T-helper 1 cell treated with Interleukin-12 subunit alpha and Interleukin-12 subunit beta and Interleukin-4 antibody, amounts not matched to agents 30 μg/mL and 1 μg/mL, for 36 hours (primary cell): Measurements from ENCODE around the gene SORBS2.

Experiments used
- H3K27ac Mint-ChIP-seq: one replicate; pipeline ENCODE4 v1.8.0; 2021; ENCODE audit warnings: mild to moderate bottlenecking, mixed read lengths
- H3K27me3 Mint-ChIP-seq: one replicate; pipeline ENCODE4 v1.8.0; 2021; ENCODE audit warnings: low read depth, mixed read lengths
- H3K36me3 Mint-ChIP-seq: one replicate; pipeline ENCODE4 v1.8.0; 2021; ENCODE audit warnings: low read depth, mixed read lengths
- H3K4me1 Mint-ChIP-seq: one replicate; pipeline ENCODE4 v1.8.0; 2021; ENCODE audit warnings: low read depth, mixed read lengths
- H3K4me3 Mint-ChIP-seq: one replicate; pipeline ENCODE4 v1.8.0; 2021; ENCODE audit warnings: mild to moderate bottlenecking, moderate library complexity, mixed read lengths
- H3K9me3 Mint-ChIP-seq: one replicate; pipeline ENCODE4 v1.8.0; 2021; ENCODE audit warnings: mixed read lengths

Gene SORBS2

GRCh38 chr4:185800266-185800945 is 11.6 kb downstream of the SORBS2 start:
- no peaks in the 10 kb centered on the region for H3K4me1 Mint-ChIP-seq
- no peaks in the 10 kb centered on the region for H3K36me3 Mint-ChIP-seq
- H3K27ac Mint-ChIP-seq = no peak overlapping the region
- no peak overlapping the region for H3K4me3 Mint-ChIP-seq
- H3K9me3 Mint-ChIP-seq = no peaks in the 10 kb centered on the region
- H3K27me3 Mint-ChIP-seq = no peaks in the 10 kb centered on the region

GRCh38 chr4:185799442-185799841 is 12.6 kb downstream of the SORBS2 start:
- no peaks in the 10 kb centered on the region for H3K27me3 Mint-ChIP-seq
- no peaks in the 10 kb centered on the region for H3K9me3 Mint-ChIP-seq
- no peak overlapping the region for H3K27ac Mint-ChIP-seq
- no peak overlapping the region for H3K4me3 Mint-ChIP-seq
- no peaks in the 10 kb centered on the region for H3K4me1 Mint-ChIP-seq
- no peaks in the 10 kb centered on the region for H3K36me3 Mint-ChIP-seq

GRCh38 chr4:185797596-185798338 is 14.2 kb downstream of the SORBS2 start:
- no peak overlapping the region for H3K27ac Mint-ChIP-seq
- H3K36me3 Mint-ChIP-seq = no peaks in the 10 kb centered on the region
- H3K4me1 Mint-ChIP-seq = no peaks in the 10 kb centered on the region
- no peaks in the 10 kb centered on the region for H3K27me3 Mint-ChIP-seq
- no peaks in the 10 kb centered on the region for H3K9me3 Mint-ChIP-seq
- no peak overlapping the region for H3K4me3 Mint-ChIP-seq

GRCh38 chr4:185797018-185797417 is 15.0 kb downstream of the SORBS2 start:
- Mint-ChIP-seq H3K4me1 (no peaks in the 10 kb centered on the region), H3K9me3 (no peaks in the 10 kb centered on the region), H3K4me3 (no peak overlapping the region), H3K27ac (no peak overlapping the region), H3K36me3 (no peaks in the 10 kb centered on the region), H3K27me3 (no peaks in the 10 kb centered on the region)

- Mint-ChIP-seq H3K36me3 (no peaks in the 10 kb centered on the region), H3K9me3 (no peaks in the 10 kb centered on the region), H3K27me3 (no peaks in the 10 kb centered on the region), H3K4me3 (no peak overlapping the region), H3K27ac (no peak overlapping the region), H3K4me1 (no peaks in the 10 kb centered on the region)
These were observed 15.8 kb downstream of the SORBS2 start for GRCh38 chr4:185796176-185796575.

GRCh38 chr4:185794637-185795036 is 17.4 kb downstream of the SORBS2 start:
- Mint-ChIP-seq H3K4me1 (no peaks in the 10 kb centered on the region), H3K27me3 (peaks cover 2% of the 10 kb centered on the region), H3K4me3 (no peak overlapping the region), H3K27ac (no peak overlapping the region), H3K9me3 (no peaks in the 10 kb centered on the region), H3K36me3 (no peaks in the 10 kb centered on the region)

- Mint-ChIP-seq H3K27me3 (peaks cover 2% of the 10 kb centered on the region), H3K36me3 (no peaks in the 10 kb centered on the region)
These were observed 18.3 kb downstream of the SORBS2 start for GRCh38 chr4:185793716-185794115.

GRCh38 chr4:185793116-185793485 is 18.9 kb downstream of the SORBS2 start:
- Mint-ChIP-seq H3K4me1 (no peaks in the 10 kb centered on the region), H3K9me3 (no peaks in the 10 kb centered on the region), H3K27ac (no peak overlapping the region), H3K27me3 (peaks cover 2% of the 10 kb centered on the region), H3K4me3 (no peak overlapping the region), H3K36me3 (no peaks in the 10 kb centered on the region)

More at GRCh38 chr4:185793716-185794115, 18.3 kb downstream of the SORBS2 start:
- Mint-ChIP-seq H3K9me3 (no peaks in the 10 kb centered on the region), H3K27ac (no peak overlapping the region), H3K4me1 (no peaks in the 10 kb centered on the region), H3K4me3 (no peak overlapping the region)

GRCh38 chr4:185792384-185793115 is 19.4 kb downstream of the SORBS2 start:
- H3K27ac Mint-ChIP-seq = no peak overlapping the region
- no peaks in the 10 kb centered on the region for H3K36me3 Mint-ChIP-seq
- H3K4me3 Mint-ChIP-seq = no peak overlapping the region
- H3K9me3 Mint-ChIP-seq = no peaks in the 10 kb centered on the region
- H3K27me3 Mint-ChIP-seq = peaks cover 2% of the 10 kb centered on the region
- no peaks in the 10 kb centered on the region for H3K4me1 Mint-ChIP-seq

GRCh38 chr4:185787926-185788679 is 23.9 kb downstream of the SORBS2 start:
- no peaks in the 10 kb centered on the region for H3K4me1 Mint-ChIP-seq
- no peaks in the 10 kb centered on the region for H3K9me3 Mint-ChIP-seq
- H3K27me3 Mint-ChIP-seq = peaks cover 2% of the 10 kb centered on the region
- H3K27ac Mint-ChIP-seq = no peak overlapping the region
- H3K36me3 Mint-ChIP-seq = no peaks in the 10 kb centered on the region
- H3K4me3 Mint-ChIP-seq = no peak overlapping the region

GRCh38 chr4:185786422-185786821 is 25.6 kb downstream of the SORBS2 start:
- Mint-ChIP-seq H3K9me3 (no peaks in the 10 kb centered on the region), H3K36me3 (no peaks in the 10 kb centered on the region), H3K27me3 (peaks cover 2% of the 10 kb centered on the region), H3K27ac (no peak overlapping the region), H3K4me1 (no peaks in the 10 kb centered on the region), H3K4me3 (no peak overlapping the region)

GRCh38 chr4:185783574-185783973 is 28.4 kb downstream of the SORBS2 start:
- Mint-ChIP-seq H3K36me3 (no peaks in the 10 kb centered on the region), H3K4me1 (no peaks in the 10 kb centered on the region), H3K9me3 (no peaks in the 10 kb centered on the region), H3K4me3 (no peak overlapping the region), H3K27me3 (no peaks in the 10 kb centered on the region), H3K27ac (no peak overlapping the region)

- Mint-ChIP-seq H3K4me3 (no peak overlapping the region), H3K9me3 (no peaks in the 10 kb centered on the region), H3K27ac (no peak overlapping the region), H3K4me1 (no peaks in the 10 kb centered on the region), H3K36me3 (no peaks in the 10 kb centered on the region), H3K27me3 (no peaks in the 10 kb centered on the region)
These were observed 29.5 kb downstream of the SORBS2 start for GRCh38 chr4:185782523-185782922.

- Mint-ChIP-seq H3K4me1 (no peaks in the 10 kb centered on the region), H3K36me3 (no peaks in the 10 kb centered on the region), H3K4me3 (no peak overlapping the region), H3K27me3 (no peaks in the 10 kb centered on the region), H3K27ac (no peak overlapping the region), H3K9me3 (no peaks in the 10 kb centered on the region)
These were observed 30.3 kb downstream of the SORBS2 start for GRCh38 chr4:185781555-185782215.
